HCT116 (cell line): ENCODE data around the gene CYP3A7. TPM values are rescaled to one million over a fixed set of nuclear protein-coding genes. Genes with fewer than 3 reads are reported as not detected.

Experiments
- ATAC-seq: fragments of 200-7000 bp; cut with Tn5 transposase; 2 replicates; pipeline ENCODE4 v1.9.1; 2020; ENCODE audit warnings: mild to moderate bottlenecking, moderate library complexity
- BruUV-seq: library from RNA; stranded (reverse); fragments of 400-500 nt; replicated peaks from 2 replicates; lab custom pipeline; 2021; lab: Mats Ljungman, UMichigan
- CTCF ChIA-PET: fragments of 300-600 bp; sonication (Branson Sonifier 250); formaldehyde crosslinking; loops from one replicate; lab custom pipeline; 2021; ENCODE audit warnings: antibody characterized with exemption; lab: Charles Lee
- POLR2A ChIA-PET: fragments of 300-600, 350-600 bp; sonication (Branson Sonifier 250); formaldehyde crosslinking; loops from one replicate; lab custom pipeline; 2021; ENCODE audit warnings: antibody characterized with exemption; lab: Charles Lee
- RAD21 ChIA-PET, 2 experiments: fragments of 300-600 bp; sonication (Branson Sonifier 250); formaldehyde crosslinking; loops; one replicate each; lab custom pipeline; 2023; ENCODE audit warnings: low total read pairs in 2 of 2; ENCODE audit not compliant: uncharacterized antibody in 2 of 2, unreplicated experiment in 2 of 2, low non-redundant PET in 1 of 2; lab: Charles Lee
- DNase-seq: peaks from one replicate; pipeline ENCODE4 v3.0.0-alpha.2; 2010; ENCODE audit warnings: low read depth, low spot score
- H2AFZ ChIP-seq: fragments of 200-600 bp; shearing (Covaris generic), sonication (generic); 2 replicates; pipeline ENCODE4 v1.6.1; 2017; ENCODE audit warnings: low read depth, mixed run types, mixed read lengths, antibody characterized with exemption, low read length; ENCODE audit not compliant: poor library complexity, severe bottlenecking
- H3K27ac ChIP-seq: 2 replicates; pipeline ENCODE4 v1.5.1; 2012; ENCODE audit warnings: low read depth, low read length
- H3K27me3 ChIP-seq: fragments of 200-600 bp; sonication (generic); 2 replicates; pipeline ENCODE4 v1.6.1; 2016; ENCODE audit warnings: mixed run types, low read length, mixed read lengths; ENCODE audit not compliant: insufficient read depth
- H3K36me3 ChIP-seq, 2 experiments: fragments of 200-500 bp in 1 of 2; fragments of 200-600 bp in 1 of 2; sonication (Bioruptor generic) in 1 of 2; sonication (generic) in 1 of 2; 2 replicates each; pipeline versions ENCODE4 v1.5.1 to v1.6.1; 2014 to 2016; ENCODE audit warnings: low read length in 2 of 2, inconsistent platforms in 1 of 2, mixed read lengths in 1 of 2, mixed run types in 1 of 2; ENCODE audit not compliant: insufficient read depth in 2 of 2, control insufficient read depth in 1 of 2
- H3K4me1 ChIP-seq, 2 experiments: fragments of 200-600 bp in 1 of 2; sonication (generic) in 1 of 2; 2 replicates each; pipeline versions ENCODE4 v1.5.1 to v1.6.1; 2012 to 2017; ENCODE audit warnings: low read length in 2 of 2, inconsistent platforms in 1 of 2, mild to moderate bottlenecking in 1 of 2, mixed read lengths in 1 of 2, mixed run types in 1 of 2, moderate library complexity in 1 of 2; ENCODE audit not compliant: insufficient read depth in 2 of 2, control insufficient read depth in 1 of 2
- H3K4me2 ChIP-seq: fragments of 200-600 bp; sonication (generic); 2 replicates; pipeline ENCODE4 v1.6.1; 2017; ENCODE audit warnings: mixed run types, low read length, mixed read lengths
- H3K4me3 ChIP-seq, 2 experiments: fragments of 200-600 bp in 1 of 2; sonication (generic) in 1 of 2; replicated peaks in 1 of 2; 2 replicates each; pipeline ENCODE4 v1.5.1; 2011 to 2016; ENCODE audit warnings: low read length in 2 of 2, control low read depth in 1 of 2, low read depth in 1 of 2, mild to moderate bottlenecking in 1 of 2, mixed read lengths in 1 of 2, mixed run types in 1 of 2
- H3K79me2 ChIP-seq: fragments of 200-600 bp; sonication (generic); 2 replicates; pipeline ENCODE4 v1.6.1; 2017; ENCODE audit warnings: mild to moderate bottlenecking, mixed run types, low read length, moderate library complexity, mixed read lengths; ENCODE audit not compliant: insufficient read depth
- H3K9ac ChIP-seq: fragments of 200-600 bp; sonication (generic); 2 replicates; pipeline ENCODE4 v1.6.1; 2016; ENCODE audit warnings: low read length, mixed read lengths
- H3K9me2 ChIP-seq: fragments of 200-600 bp; sonication (generic), shearing (Covaris generic); 2 replicates; pipeline ENCODE4 v1.6.1; 2017; ENCODE audit warnings: mixed run types, mild to moderate bottlenecking, moderate library complexity; ENCODE audit not compliant: insufficient read depth
- H3K9me3 ChIP-seq, 2 experiments: fragments of 200-500 bp in 1 of 2; fragments of 200-600 bp in 1 of 2; sonication (Bioruptor generic) in 1 of 2; sonication (generic) in 1 of 2; 2 replicates each; pipeline ENCODE4 v1.6.1; 2014 to 2017; ENCODE audit warnings: low read length in 2 of 2, mixed read lengths in 2 of 2, inconsistent platforms in 1 of 2, low read depth in 1 of 2, mild to moderate bottlenecking in 1 of 2, mixed run types in 1 of 2, moderate library complexity in 1 of 2; ENCODE audit not compliant: control insufficient read depth in 1 of 2, insufficient read depth in 1 of 2
- H4K20me1 ChIP-seq: fragments of 200-600 bp; sonication (generic), shearing (Covaris generic); 2 replicates; pipeline ENCODE4 v1.6.1; 2017; ENCODE audit warnings: mixed run types, mild to moderate bottlenecking, moderate library complexity; ENCODE audit not compliant: insufficient read depth
- EZH2 ChIP-seq: fragments of 200-600 bp; sonication (generic); IDR thresholded peaks from 2 replicates; pipeline ENCODE4 v1.6.1; 2017; ENCODE audit warnings: antibody characterized with exemption, mixed run types
- EZH2phosphoT487 ChIP-seq: fragments of 200-600 bp; IDR thresholded peaks from 2 replicates; pipeline ENCODE4 v1.6.1; 2018; ENCODE audit warnings: antibody characterized with exemption, borderline replicate concordance
- FOSL1 ChIP-seq: IDR thresholded peaks from 2 replicates; pipeline ENCODE4 v1.6.1; 2012; ENCODE audit warnings: low read depth
- JUND ChIP-seq: IDR thresholded peaks from 2 replicates; pipeline ENCODE4 v1.6.1; 2012
- SRF ChIP-seq: IDR thresholded peaks from 2 replicates; pipeline ENCODE4 v1.6.1; 2012; ENCODE audit warnings: low read depth
- YY1 ChIP-seq: IDR thresholded peaks from 2 replicates; pipeline ENCODE4 v1.6.1; 2011; ENCODE audit warnings: low read length, low read depth, moderate library complexity, mild to moderate bottlenecking; ENCODE audit not compliant: insufficient replicate concordance; ENCODE audit errors: extremely low read depth
- intact Hi-C: fragments of 100-400 bp; cut with micrococcal nuclease; formaldehyde crosslinking; loops from 2 replicates; pipeline ENCODE4 v1.10.0; 2022
- total RNA-seq: library from RNA; stranded (reverse); gene quantifications from one replicate; pipeline ENCODE4 v1.2.1, GENCODE V29; 2021; ENCODE audit not compliant: unreplicated experiment
- TF ChIP-seq, protein P1 (sequence below): IDR thresholded peaks from 2 replicates; pipeline ENCODE4 v1.6.1; 2012
- TF ChIP-seq, protein P2 (sequence below), 3 experiments: fragments of 200-600 bp in 1 of 3; sonication (generic) in 1 of 3; IDR thresholded peaks in 2 of 3; conservative IDR thresholded peaks in 1 of 3; 2 replicates each; pipeline ENCODE4 v1.5.1; 2012 to 2017; ENCODE audit warnings: low read depth in 2 of 3, low read length in 2 of 3, antibody characterized with exemption in 1 of 3, borderline replicate concordance in 1 of 3, control low read depth in 1 of 3, mild to moderate bottlenecking in 1 of 3, mixed read lengths in 1 of 3, mixed run types in 1 of 3, moderate library complexity in 1 of 3; ENCODE audit not compliant: insufficient read depth in 1 of 3

CYP3A7 gene
- total RNA-seq, 1 experiment from 2014 or later: not detected

GRCh38 chr7:99730238-99730810 is 4.7 kb downstream of the CYP3A7 start:
- CTCF ChIA-PET: no interaction called here
- Histone ChIP-seq H2AFZ (no peak overlapping the region), H3K27me3 (no peaks in the 10 kb centered on the region), H3K9ac (no peak overlapping the region), H3K4me3 (no peak overlapping the region), H3K9me3 (no peaks in the 10 kb centered on the region), H3K36me3 (no peaks in the 10 kb centered on the region), H3K4me1 (no peaks in the 10 kb centered on the region; a peak in 1 of 4 replicates), H3K4me2 (no peak overlapping the region)
- DNase-seq: no peak
- RAD21 ChIA-PET: no interaction called here
- no TSS peak for BruUV-seq
- intact Hi-C loops: no loop called here
- no peak for ATAC-seq
- TF ChIP-seq SRF: no peak
- no peak for TF ChIP-seq YY1
- TF ChIP-seq EZH2: no peak
- TF ChIP-seq, protein P1, sequence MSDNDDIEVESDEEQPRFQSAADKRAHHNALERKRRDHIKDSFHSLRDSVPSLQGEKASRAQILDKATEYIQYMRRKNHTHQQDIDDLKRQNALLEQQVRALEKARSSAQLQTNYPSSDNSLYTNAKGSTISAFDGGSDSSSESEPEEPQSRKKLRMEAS: no peak
- no peak for TF ChIP-seq EZH2phosphoT487
- TF ChIP-seq, protein P2, sequence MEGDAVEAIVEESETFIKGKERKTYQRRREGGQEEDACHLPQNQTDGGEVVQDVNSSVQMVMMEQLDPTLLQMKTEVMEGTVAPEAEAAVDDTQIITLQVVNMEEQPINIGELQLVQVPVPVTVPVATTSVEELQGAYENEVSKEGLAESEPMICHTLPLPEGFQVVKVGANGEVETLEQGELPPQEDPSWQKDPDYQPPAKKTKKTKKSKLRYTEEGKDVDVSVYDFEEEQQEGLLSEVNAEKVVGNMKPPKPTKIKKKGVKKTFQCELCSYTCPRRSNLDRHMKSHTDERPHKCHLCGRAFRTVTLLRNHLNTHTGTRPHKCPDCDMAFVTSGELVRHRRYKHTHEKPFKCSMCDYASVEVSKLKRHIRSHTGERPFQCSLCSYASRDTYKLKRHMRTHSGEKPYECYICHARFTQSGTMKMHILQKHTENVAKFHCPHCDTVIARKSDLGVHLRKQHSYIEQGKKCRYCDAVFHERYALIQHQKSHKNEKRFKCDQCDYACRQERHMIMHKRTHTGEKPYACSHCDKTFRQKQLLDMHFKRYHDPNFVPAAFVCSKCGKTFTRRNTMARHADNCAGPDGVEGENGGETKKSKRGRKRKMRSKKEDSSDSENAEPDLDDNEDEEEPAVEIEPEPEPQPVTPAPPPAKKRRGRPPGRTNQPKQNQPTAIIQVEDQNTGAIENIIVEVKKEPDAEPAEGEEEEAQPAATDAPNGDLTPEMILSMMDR (IDR thresholded peaks at IDR 0.05 in 2 of 3, conservative IDR thresholded peaks at IDR 0.05 in 1 of 3; ENCODE audit: borderline replicate concordance in 1 of 3, insufficient read depth in 1 of 3, low read depth in 2 of 3, low read length in 2 of 3): no peak
- no peak for TF ChIP-seq FOSL1
- no peak for TF ChIP-seq JUND
- TF ChIP-seq, all 23 proteins: peak for 0
- Histone ChIP-seq H4K20me1 (no peaks in the 10 kb centered on the region), H3K79me2 (no peaks in the 10 kb centered on the region), H3K9me2 (no peaks in the 10 kb centered on the region), H3K27ac (no peak overlapping the region)
- POLR2A ChIA-PET: no interaction called here
